GM18502 (cell line): Measurements from ENCODE around the gene LAMB4.

Source experiments
- ATAC-seq: cut with Tn5 transposase; IDR thresholded peaks from one replicate; pipeline ENCODE4 v1.9.1; 2021; ENCODE audit warnings: mild to moderate bottlenecking; ENCODE audit not compliant: unreplicated experiment, poor library complexity

Gene LAMB4, protein sequence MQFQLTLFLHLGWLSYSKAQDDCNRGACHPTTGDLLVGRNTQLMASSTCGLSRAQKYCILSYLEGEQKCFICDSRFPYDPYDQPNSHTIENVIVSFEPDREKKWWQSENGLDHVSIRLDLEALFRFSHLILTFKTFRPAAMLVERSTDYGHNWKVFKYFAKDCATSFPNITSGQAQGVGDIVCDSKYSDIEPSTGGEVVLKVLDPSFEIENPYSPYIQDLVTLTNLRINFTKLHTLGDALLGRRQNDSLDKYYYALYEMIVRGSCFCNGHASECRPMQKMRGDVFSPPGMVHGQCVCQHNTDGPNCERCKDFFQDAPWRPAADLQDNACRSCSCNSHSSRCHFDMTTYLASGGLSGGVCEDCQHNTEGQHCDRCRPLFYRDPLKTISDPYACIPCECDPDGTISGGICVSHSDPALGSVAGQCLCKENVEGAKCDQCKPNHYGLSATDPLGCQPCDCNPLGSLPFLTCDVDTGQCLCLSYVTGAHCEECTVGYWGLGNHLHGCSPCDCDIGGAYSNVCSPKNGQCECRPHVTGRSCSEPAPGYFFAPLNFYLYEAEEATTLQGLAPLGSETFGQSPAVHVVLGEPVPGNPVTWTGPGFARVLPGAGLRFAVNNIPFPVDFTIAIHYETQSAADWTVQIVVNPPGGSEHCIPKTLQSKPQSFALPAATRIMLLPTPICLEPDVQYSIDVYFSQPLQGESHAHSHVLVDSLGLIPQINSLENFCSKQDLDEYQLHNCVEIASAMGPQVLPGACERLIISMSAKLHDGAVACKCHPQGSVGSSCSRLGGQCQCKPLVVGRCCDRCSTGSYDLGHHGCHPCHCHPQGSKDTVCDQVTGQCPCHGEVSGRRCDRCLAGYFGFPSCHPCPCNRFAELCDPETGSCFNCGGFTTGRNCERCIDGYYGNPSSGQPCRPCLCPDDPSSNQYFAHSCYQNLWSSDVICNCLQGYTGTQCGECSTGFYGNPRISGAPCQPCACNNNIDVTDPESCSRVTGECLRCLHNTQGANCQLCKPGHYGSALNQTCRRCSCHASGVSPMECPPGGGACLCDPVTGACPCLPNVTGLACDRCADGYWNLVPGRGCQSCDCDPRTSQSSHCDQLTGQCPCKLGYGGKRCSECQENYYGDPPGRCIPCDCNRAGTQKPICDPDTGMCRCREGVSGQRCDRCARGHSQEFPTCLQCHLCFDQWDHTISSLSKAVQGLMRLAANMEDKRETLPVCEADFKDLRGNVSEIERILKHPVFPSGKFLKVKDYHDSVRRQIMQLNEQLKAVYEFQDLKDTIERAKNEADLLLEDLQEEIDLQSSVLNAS (N-terminal part only)

GRCh38 chr7:108130261-108130660, at the start of gene LAMB4:
Gene LAMB4, minus strand, starts transcription at chr7:108130361. Its CDS starts 7,197 bp downstream, at chr7:108123164.
- no peak for ATAC-seq

- ATAC-seq: no peak
Observed at GRCh38 chr7:108178398-108178797, 48.2 kb upstream of the LAMB4 start.

- ATAC-seq: no peak
Observed at GRCh38 chr7:108171164-108171563, 41.0 kb upstream of the LAMB4 start.

- no peak for ATAC-seq
Observed at GRCh38 chr7:108170251-108170650, 40.1 kb upstream of the LAMB4 start.

- ATAC-seq: no peak
Observed at GRCh38 chr7:108167460-108167859, 37.3 kb upstream of the LAMB4 start.

DNA sequence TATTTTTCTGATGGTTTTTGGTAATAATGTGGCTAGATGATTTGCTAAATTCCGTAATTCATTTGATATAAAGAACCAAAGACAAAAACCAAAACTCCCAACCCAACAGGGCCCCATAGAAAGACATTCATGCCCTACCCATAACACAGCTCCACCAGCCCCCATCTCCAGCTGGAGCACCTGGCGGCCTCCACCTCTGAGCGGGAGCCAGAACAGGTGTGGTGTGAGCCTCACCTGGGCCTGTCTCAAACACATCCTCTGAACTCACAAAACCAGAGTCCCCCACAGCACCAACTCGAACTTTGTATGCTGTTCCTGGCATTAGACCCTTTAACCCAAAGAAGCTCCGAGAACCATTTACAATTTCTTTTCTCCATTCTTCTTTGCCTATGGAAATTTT, 36.5 kb upstream of the LAMB4 start:
- ATAC-seq: no peak

DNA sequence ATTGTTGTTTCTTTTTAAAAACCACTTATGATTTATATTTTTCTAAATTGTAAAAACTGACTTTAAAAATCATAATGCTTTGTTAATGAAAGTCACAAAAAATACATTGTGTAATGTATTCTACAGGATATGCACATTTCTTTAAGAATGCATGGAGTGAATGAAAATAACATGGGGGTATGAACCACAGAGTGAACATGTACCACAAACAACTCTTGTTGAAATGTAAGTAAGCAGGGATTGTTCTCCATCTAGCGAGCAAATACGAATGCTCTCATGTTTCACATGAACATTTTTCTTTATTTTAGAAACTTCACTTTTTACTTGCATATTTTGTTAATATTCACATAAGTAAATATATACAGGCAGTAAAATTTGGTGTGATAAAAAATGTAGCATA, 35.6 kb upstream of the LAMB4 start:
- ATAC-seq: no peak

DNA sequence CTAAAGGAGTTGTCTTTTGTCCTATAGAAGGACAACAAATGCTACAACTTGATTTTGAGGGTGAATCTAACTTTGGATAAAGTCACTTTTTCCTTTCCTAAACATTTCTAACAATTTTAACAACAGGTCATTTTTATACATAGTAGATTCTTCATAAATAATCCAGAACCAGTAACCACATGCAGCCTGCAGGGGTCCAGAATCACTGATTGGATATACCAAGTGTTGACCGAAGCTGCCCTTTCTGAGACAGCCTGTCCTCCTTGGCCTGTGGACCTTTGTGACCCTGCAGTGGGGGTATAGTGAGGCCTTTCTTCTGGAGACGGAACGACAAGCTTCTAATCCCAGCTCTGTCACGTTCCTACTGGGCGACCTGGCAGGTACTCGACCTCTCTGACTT, 34.8 kb upstream of the LAMB4 start:
- ATAC-seq: no peak

DNA sequence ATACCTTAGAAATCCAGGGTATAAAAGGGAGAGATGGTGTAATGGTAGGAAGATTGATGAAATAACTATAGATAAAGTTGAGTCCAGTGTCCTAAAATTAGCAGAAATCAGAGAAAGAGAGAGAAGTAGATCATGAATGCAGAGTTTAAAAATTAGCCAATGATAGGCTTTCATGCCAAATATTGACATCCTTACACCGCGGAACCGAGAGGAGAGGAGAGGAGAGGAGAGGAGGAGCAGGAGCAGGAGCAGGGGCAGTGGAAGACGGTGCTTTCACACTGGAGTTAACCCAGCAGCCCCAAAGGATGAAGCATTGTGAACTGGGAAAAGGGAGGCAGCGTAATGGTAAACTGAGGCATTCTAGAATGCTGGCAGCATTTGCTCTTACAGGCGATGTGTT, 34.2 kb upstream of the LAMB4 start:
- no peak for ATAC-seq

DNA sequence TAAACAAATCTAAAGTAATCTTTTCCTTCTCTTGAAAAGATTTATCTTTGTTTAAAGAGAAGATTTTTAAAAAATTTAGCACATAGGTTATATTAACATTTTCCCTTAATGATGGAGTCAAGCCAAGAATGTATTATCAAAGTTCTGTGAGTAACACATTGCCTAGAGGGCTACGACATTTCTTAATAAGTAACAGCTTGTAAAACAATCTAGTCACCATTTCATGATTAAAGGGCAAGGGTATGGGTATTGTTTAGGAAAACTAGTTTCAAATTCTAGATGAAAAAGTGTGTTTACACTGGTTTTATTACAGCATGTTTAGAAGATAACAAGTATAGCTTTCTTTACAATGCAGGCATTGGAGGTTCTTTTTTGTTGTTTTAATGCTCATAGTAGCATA, 28.6 kb upstream of the LAMB4 start:
- ATAC-seq: no peak

DNA sequence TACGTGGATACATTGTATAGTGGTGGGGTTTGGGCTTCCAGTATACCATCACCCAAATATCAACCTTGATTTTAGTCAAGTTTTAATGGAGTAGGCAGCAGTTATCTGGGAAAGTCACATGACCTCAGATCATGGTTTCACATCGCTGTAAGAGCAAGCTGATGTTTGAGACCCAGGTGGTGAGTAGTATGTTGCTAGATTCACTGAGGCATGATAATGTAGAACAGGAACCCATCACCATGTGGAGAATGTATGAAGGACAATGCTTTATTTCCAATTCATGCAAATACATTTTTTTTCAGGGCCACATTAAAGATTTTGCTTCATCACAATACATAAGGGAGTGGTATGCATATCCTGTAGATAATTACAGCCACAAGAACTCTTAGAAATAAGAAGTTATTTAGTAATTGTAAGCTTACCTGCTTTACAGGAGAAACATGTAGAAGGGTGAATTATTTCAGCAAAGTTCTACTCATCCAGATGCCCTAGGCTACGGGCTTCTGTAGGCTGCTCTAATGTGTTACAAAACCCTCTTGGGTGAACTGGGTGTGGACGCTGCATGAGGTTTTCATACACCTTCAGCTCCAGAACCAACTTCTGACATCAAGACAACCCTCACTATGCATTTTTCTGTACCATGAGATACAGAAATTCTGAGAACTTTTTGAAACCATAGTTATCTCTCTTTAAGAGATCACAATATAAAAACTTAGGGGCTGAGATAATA, 27.6 kb upstream of the LAMB4 start:
- no peak for ATAC-seq

GRCh38 chr7:108156897-108157605, 26.9 kb upstream of the LAMB4 start:
- no peak for ATAC-seq

DNA sequence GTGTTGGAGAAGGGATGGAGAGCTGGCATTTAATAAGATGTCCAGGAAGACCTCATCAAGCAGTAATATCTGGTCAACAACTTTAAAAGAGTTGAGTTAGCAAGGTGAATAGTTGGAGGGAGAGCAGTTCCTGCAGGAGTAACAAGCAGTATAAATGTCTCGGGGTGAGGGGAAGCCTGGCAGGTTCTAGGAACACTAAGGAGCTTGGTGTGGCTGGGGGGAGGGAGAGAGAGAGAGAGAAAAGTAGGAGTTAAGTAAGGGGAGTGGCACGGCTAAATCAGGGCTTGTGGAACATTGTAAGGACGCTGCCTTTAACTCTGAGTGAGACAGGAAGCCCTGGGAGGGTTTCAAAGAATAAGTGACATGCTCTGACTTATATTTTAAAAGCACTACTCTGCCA, 22.0 kb upstream of the LAMB4 start:
- ATAC-seq: no peak

DNA sequence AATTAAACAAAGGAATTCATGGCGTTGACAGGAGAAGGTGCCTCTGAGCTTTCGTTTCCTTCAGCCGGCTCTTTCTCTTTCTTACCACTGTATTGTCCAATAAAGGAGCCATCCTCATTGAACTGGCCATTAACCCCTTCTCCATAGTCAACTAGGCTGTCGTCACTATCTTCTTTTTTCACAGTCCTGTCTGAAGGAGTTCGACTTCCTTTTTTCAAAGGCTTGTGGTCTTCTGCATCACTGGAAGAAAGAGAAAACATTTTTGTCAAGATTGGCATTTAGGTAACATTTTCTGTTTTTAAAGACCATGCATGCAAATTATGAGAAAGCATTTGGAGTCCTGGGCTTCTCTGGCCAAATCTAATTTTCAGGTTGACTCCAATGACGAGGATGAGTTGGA, 19.7 kb upstream of the LAMB4 start:
- ATAC-seq: no peak

DNA sequence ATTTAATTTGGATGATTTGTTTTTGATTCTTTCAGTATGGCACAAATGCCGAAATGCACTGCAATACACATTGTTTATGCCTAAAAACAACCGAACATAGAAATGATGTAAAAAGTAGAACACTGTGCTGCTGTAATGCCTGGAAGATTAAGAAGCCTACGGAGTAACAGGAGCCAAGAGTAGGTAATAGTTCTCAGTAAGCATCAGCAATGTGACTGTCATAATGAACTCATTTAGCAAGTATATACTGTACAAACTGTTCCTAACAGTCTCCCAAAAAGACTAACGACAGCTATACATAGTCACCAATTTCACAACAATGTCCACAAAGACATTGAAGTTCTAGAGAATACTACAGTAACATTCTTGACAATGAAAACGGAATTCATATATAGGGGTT, 19.0 kb upstream of the LAMB4 start:
- ATAC-seq: no peak

GRCh38 chr7:108147031-108147563, 16.9 kb upstream of the LAMB4 start:
- ATAC-seq: no peak

DNA sequence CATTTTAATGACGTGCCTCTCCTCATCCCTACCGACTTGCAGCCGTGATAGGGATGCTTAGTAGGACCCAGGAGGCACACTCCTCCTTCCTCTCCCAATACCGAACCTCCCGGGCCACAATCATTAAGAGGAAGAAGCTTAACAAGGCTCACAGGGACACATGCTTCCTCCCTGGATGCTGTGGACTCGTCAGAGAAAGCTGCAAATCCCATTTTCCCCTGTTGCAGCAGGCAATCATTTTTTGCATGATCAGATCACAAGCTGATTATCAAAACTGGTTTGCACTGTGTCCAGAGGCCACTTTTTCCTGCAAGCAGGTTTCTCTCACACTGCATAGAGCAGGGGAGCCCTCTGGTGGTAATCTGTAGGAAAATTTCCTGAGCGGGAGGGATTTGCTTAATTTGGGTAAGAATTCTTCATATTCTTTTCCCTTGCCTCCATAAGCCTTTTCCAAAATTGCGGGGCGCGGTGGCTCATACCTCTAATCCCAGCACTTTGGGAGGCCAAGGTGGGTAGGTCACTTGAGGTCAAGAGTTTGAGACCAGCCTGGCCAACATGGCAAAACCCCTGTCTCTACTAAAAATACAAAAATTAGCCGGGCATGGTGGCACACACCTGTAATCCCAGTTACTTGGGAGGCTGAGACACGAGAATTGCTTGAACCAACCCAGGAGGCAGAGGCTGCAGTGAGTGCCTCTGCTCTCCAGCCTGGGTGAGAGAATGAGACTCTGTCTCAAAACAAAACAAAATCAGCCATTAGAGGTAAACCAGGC, 16.1 kb upstream of the LAMB4 start:
- peak; percentile 58 for ATAC-seq

DNA sequence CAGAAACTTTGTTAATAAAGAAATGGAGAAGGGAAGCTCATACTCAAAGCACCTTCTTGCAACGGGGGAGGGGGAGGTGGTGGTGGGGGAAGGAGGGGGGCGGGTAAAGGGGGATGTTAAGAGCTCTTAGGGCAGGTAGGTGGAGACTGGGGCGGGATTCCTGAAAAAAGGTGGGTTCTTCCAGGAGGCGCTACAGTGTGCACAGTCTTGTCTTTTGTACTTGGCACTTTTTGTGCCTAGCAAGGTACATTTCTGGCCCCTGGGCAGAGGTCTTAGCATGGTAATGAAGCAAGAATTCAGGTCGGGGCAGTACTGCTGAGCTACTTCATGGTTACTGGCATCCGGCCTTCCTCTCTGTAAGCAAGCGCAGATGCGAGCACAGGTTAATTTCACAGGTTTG, 15.2 kb upstream of the LAMB4 start:
- ATAC-seq: no peak
